B cell (primary cell): ENCODE measurements around the gene SLC4A11. TPM values are rescaled to one million over a fixed set of nuclear protein-coding genes. Genes with fewer than 3 reads are reported as not detected.

Experiments
- ATAC-seq: fragments of 200-7000 bp; cut with Tn5 transposase; one replicate; pipeline ENCODE4 v1.10.0; 2021; ENCODE audit warnings: low read depth, mild to moderate bottlenecking, moderate number of reproducible peaks, moderate library complexity
- CTCF ChIA-PET: fragments of 350-600 bp; sonication (Branson Sonifier 250); formaldehyde crosslinking; loops from one replicate; lab custom pipeline; 2021; ENCODE audit warnings: antibody characterized with exemption, inconsistent platforms; lab: Charles Lee
- POLR2A ChIA-PET: fragments of 350-600 bp; sonication (Branson Sonifier 250); formaldehyde crosslinking; loops from one replicate; lab custom pipeline; 2021; ENCODE audit warnings: antibody characterized with exemption; lab: Charles Lee
- DNase-seq: peaks from one replicate; pipeline ENCODE4 v3.0.0; 2013
- H2AFZ ChIP-seq: 2 replicates; pipeline ENCODE4 v1.6.1; 2012; ENCODE audit warnings: mild to moderate bottlenecking, low read depth, low read length; ENCODE audit not compliant: insufficient read depth, poor library complexity, severe bottlenecking
- H3K27ac ChIP-seq, 2 donors: 1 replicate in 1 of 2; 2 replicates in 1 of 2; pipeline ENCODE4 v1.5.1; 2012 to 2013; ENCODE audit warnings: low read length in 2 of 2, mild to moderate bottlenecking in 2 of 2, moderate library complexity in 1 of 2
- H3K27me3 ChIP-seq, 4 experiments: fragments of 200-600 bp in 1 of 4; sonication (generic) in 1 of 4; replicated peaks in 1 of 4; 1 replicate in 2 of 4; 2 replicates in 2 of 4; pipeline versions ENCODE4 v1.6.1 to v1.7.0; 2013 to 2016; ENCODE audit warnings: low read length in 3 of 4, mild to moderate bottlenecking in 2 of 4, mixed read lengths in 1 of 4, moderate library complexity in 1 of 4; ENCODE audit not compliant: insufficient read depth in 4 of 4, control insufficient read depth in 3 of 4; ENCODE audit errors: control extremely low read depth in 1 of 4
- H3K36me3 ChIP-seq, 2 experiments: replicated peaks in 1 of 2; 1 replicate in 1 of 2; 2 replicates in 1 of 2; pipeline versions ENCODE4 v1.6.1 to v1.7.1; 2013; ENCODE audit warnings: low read length in 1 of 2; ENCODE audit not compliant: insufficient read depth in 2 of 2, control insufficient read depth in 1 of 2; ENCODE audit errors: control extremely low read depth in 1 of 2, extremely low read depth in 1 of 2
- H3K4me1 ChIP-seq, 2 donors: fragments of 200-600 bp in 1 of 2; sonication (generic) in 1 of 2; 1 replicate in 1 of 2; 2 replicates in 1 of 2; pipeline versions ENCODE4 v1.5.1 to v1.6.1; 2013 to 2017; ENCODE audit warnings: low read length in 2 of 2; ENCODE audit not compliant: control insufficient read depth in 2 of 2, insufficient read depth in 2 of 2
- H3K4me2 ChIP-seq: replicated peaks from 2 replicates; pipeline ENCODE3; 2012; ENCODE audit warnings: mild to moderate bottlenecking, low read depth, low read length; ENCODE audit not compliant: poor library complexity, severe bottlenecking
- H3K4me3 ChIP-seq, 5 experiments: fragments of 200-600 bp in 1 of 5; sonication (generic) in 1 of 5; 1 replicate in 3 of 5; 2 replicates in 2 of 5; pipeline versions ENCODE4 v1.5.1 to v1.7.0; 2011 to 2016; ENCODE audit warnings: low read length in 4 of 5, mild to moderate bottlenecking in 4 of 5, low read depth in 2 of 5, control low read depth in 1 of 5, moderate library complexity in 1 of 5; ENCODE audit not compliant: insufficient read depth in 1 of 5; ENCODE audit errors: control extremely low read depth in 1 of 5, extremely low read depth in 1 of 5
- H3K79me2 ChIP-seq: fragments of 200-600 bp; sonication (generic); one replicate; pipeline ENCODE4 v1.6.0; 2016; ENCODE audit warnings: low read length; ENCODE audit not compliant: control insufficient read depth, insufficient read depth
- H3K9ac ChIP-seq: fragments of 200-600 bp; sonication (generic); 2 replicates; pipeline ENCODE4 v1.6.1; 2017; ENCODE audit warnings: mild to moderate bottlenecking, low read length, moderate library complexity
- H3K9me3 ChIP-seq, 3 donors: one replicate each; pipeline versions ENCODE4 v1.6.1 to v1.7.1; 2013; ENCODE audit warnings: low read length in 2 of 3; ENCODE audit not compliant: control insufficient read depth in 2 of 3, insufficient read depth in 1 of 3; ENCODE audit errors: control extremely low read depth in 1 of 3
- H4K20me1 ChIP-seq: 2 replicates; pipeline ENCODE4 v1.6.0; 2012; ENCODE audit warnings: mild to moderate bottlenecking, low read length; ENCODE audit not compliant: insufficient read depth, control insufficient read depth, poor library complexity, severe bottlenecking
- H3K27ac Mint-ChIP-seq: one replicate; pipeline ENCODE4 v1.8.0; 2021; ENCODE audit warnings: mixed read lengths
- H3K27me3 Mint-ChIP-seq: one replicate; pipeline ENCODE4 v1.8.0; 2021; ENCODE audit warnings: mixed read lengths
- H3K4me1 Mint-ChIP-seq: one replicate; pipeline ENCODE4 v1.8.0; 2021; ENCODE audit warnings: mixed read lengths
- H3K4me3 Mint-ChIP-seq: one replicate; pipeline ENCODE4 v1.8.0; 2021; ENCODE audit warnings: mixed read lengths
- H3K9me3 Mint-ChIP-seq: one replicate; pipeline ENCODE4 v1.8.0; 2022; ENCODE audit warnings: mixed read lengths; ENCODE audit not compliant: insufficient read depth
- CTCF ChIP-seq: fragments of 200-600 bp; IDR thresholded peaks from one replicate; pipeline ENCODE4 v1.8.0; 2022; ENCODE audit warnings: antibody characterized with exemption, mild to moderate bottlenecking
- EZH2 ChIP-seq: IDR thresholded peaks from 2 replicates; pipeline ENCODE4 v1.6.1; 2012; ENCODE audit warnings: borderline replicate concordance, low read depth, mild to moderate bottlenecking, moderate library complexity, low read length; ENCODE audit not compliant: insufficient read depth, poor library complexity, severe bottlenecking
- WGBS: methylation state at CpG from one replicate; pipeline ENCODE4 v1.1.5; 2013; ENCODE audit warnings: missing lambda C conversion rate; ENCODE audit not compliant: insufficient coverage; 5-methylcytosine and 5-hydroxymethylcytosine counted together
- intact Hi-C: fragments of 100-400 bp; cut with micrococcal nuclease; formaldehyde crosslinking; loops from one replicate; pipeline ENCODE4 v1.10.0; 2022
- polyA plus RNA-seq: library from polyadenylated mRNA; depleted of rRNA; stranded (reverse); fragments of >200 nt; gene quantifications from 2 replicates; pipeline ENCODE4 v1.2.3, GENCODE V29; 2012
- total RNA-seq, 2 donors: library from RNA; stranded (reverse); fragments of 120-200 nt in 1 of 2; gene quantifications; 1 replicate in 1 of 2; 2 replicates in 1 of 2; pipeline versions ENCODE4 v1.2.3 to v1.2.4, GENCODE V29; 2013 to 2022

SLC4A11 gene
- total and polyA plus RNA-seq, 2 donors (not counting 1 experiment from before 2014, with no cell fraction given) = 0.85 to 1.6 TPM

DNA sequence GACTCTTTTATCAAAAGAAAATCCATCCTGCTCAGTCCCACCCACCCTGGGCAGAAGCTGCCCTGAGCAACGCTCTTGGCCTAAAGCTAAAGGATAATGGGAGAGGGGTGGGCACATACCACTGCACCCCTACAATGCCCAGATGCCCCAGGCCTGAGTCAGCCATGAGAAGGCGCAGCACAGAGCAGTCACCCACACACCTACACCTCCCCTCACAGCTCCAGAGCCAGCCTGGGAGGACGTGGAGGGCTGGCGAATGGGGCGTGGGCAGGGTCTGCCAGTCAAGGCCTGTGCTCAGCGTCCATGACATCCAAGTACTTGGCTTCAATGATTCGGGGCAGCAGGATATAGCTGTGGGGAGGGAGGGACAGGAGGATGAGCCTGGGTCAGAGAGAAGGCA, 11.5 kb downstream of the SLC4A11 start:
- ATAC-seq = no peak
- no peaks in the 10 kb centered on the region for H3K27me3 Mint-ChIP-seq
- intact Hi-C loops = no loop called here
- H3K9ac ChIP-seq = no peak overlapping the region
- H3K4me2 ChIP-seq = no peak overlapping the region
- POLR2A ChIA-PET = no interaction called here
- H3K4me3 ChIP-seq = no peak overlapping the region
- no peak overlapping the region for H3K4me3 Mint-ChIP-seq
- 89% methylated on average over 4 of the region's 7 CpGs for WGBS
- no peak overlapping the region for H2AFZ ChIP-seq
- CTCF ChIA-PET = no interaction called here
- H3K9me3 Mint-ChIP-seq = no peaks in the 10 kb centered on the region
- H3K36me3 ChIP-seq = no peaks in the 10 kb centered on the region
- peaks cover 16% of the 10 kb centered on the region in 2 donors for H3K4me1 ChIP-seq
- no peak overlapping the region for H3K27ac Mint-ChIP-seq
- DNase-seq = no peak
- no peak for TF ChIP-seq CTCF
- TF ChIP-seq EZH2 = no peak
- no peaks in the 10 kb centered on the region for H3K79me2 ChIP-seq
- no peak overlapping the region for H3K27ac ChIP-seq
- no peaks in the 10 kb centered on the region for H4K20me1 ChIP-seq
- H3K27me3 ChIP-seq = no peaks in the 10 kb centered on the region
- no peaks in the 10 kb centered on the region for H3K9me3 ChIP-seq
- H3K4me1 Mint-ChIP-seq = peaks cover 20% of the 10 kb centered on the region

GRCh38 chr20:3226864-3227263, 12.1 kb downstream of the SLC4A11 start:
- Histone ChIP-seq H3K9me3 (no peaks in the 10 kb centered on the region), H3K4me2 (no peak overlapping the region), H3K4me3 (no peak overlapping the region), H3K36me3 (peaks cover 0 to 1% of the 10 kb centered on the region in 2 experiments), H3K4me1 (peaks cover 20 to 23% of the 10 kb centered on the region in 2 donors), H3K27me3 (no peaks in the 10 kb centered on the region), H4K20me1 (no peaks in the 10 kb centered on the region), H2AFZ (no peak overlapping the region), H3K9ac (no peak overlapping the region), H3K27ac (no peak overlapping the region), H3K79me2 (no peaks in the 10 kb centered on the region)
- Mint-ChIP-seq H3K9me3 (no peaks in the 10 kb centered on the region), H3K27ac (no peak overlapping the region), H3K4me3 (no peak overlapping the region), H3K27me3 (no peaks in the 10 kb centered on the region), H3K4me1 (peaks cover 22% of the 10 kb centered on the region)
- CTCF ChIA-PET = no interaction called here
- WGBS = 98% methylated on average over 14 of the region's 14 CpGs
- TF ChIP-seq EZH2 (no peak), CTCF (no peak)
- DNase-seq = no peak
- POLR2A ChIA-PET = no interaction called here
- ATAC-seq = no peak
- intact Hi-C loops = no loop called here
